ENCODE measurements around the gene LGALS1.

DNA sequence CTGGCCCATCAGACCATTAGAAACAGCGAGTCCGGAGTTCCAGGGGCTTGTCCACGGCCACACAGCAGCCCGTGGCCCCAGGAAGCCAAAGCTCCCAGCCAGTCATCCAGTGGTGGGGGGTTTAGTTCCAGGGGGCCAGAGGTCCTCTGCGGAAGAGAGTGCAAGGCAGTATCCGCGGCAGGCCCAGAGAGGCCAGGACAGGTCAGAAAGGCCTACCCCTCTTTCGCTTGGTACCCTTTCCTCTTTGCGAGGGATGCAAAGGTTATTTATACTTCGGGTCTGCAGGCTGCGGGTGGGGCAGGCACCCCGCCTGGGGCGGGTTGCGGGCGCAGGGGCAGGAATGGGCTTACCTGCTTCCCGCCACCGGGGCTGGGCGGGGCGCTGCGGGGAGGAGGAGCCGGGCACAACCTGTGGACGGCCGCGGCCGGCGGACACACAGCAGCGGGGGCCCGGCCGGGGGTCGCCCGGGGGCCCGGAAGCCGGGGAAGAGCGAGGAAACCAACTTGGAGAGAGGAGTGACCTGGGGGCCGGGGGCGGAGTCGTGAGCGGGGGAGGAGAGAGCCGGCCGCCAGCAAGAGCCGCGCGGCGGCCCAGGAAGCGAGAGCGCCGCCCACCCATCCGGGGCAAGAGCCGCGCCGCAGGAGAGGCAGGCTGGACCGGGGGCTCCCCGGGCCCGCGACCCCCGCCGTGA, 36.2 kb upstream of the LGALS1 start, which contains the start of gene SH3BP1:
- no peak for TF ChIP-seq EZH2 (IDR thresholded peaks at IDR 0.05; ENCODE audit: low read length)
- TF ChIP-seq, protein P1, sequence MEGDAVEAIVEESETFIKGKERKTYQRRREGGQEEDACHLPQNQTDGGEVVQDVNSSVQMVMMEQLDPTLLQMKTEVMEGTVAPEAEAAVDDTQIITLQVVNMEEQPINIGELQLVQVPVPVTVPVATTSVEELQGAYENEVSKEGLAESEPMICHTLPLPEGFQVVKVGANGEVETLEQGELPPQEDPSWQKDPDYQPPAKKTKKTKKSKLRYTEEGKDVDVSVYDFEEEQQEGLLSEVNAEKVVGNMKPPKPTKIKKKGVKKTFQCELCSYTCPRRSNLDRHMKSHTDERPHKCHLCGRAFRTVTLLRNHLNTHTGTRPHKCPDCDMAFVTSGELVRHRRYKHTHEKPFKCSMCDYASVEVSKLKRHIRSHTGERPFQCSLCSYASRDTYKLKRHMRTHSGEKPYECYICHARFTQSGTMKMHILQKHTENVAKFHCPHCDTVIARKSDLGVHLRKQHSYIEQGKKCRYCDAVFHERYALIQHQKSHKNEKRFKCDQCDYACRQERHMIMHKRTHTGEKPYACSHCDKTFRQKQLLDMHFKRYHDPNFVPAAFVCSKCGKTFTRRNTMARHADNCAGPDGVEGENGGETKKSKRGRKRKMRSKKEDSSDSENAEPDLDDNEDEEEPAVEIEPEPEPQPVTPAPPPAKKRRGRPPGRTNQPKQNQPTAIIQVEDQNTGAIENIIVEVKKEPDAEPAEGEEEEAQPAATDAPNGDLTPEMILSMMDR (optimal IDR thresholded peaks at IDR 0.05 in 1 of 3, IDR thresholded peaks at IDR 0.05 in 1 of 3, conservative IDR thresholded peaks at IDR 0.05 in 1 of 3; ENCODE audit: extremely low read depth in 1 of 3, insufficient read depth in 2 of 3, low read length in 3 of 3): no peak

All from keratinocyte (primary cell).